ENCODE measurements around the gene CHAT. TPM values are rescaled to one million over a fixed set of nuclear protein-coding genes. Genes with fewer than 3 reads are reported as not detected.

Gene CHAT
- total RNA-seq, 1 experiment from 2014 or later, result not detected

DNA sequence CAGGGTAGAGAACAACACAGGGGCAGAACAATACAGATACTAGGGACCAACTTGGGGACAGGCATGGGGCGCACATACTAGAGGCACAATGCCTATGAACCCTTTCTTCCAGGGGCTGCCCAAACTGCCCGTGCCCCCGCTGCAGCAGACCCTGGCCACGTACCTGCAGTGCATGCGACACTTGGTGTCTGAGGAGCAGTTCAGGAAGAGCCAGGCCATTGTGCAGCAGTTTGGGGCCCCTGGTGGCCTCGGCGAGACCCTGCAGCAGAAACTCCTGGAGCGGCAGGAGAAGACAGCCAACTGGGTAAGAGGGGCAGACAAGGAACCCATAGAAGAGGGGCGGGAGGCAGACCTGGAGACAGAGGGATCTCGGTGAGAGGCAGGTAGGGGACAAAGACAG, 5.8 kb downstream of the CHAT start:
- Histone ChIP-seq H4K5ac (ENCODE audit: insufficient read length, low read depth, low read length) (no peak overlapping the region), H2BK20ac (ENCODE audit: low read depth, low read length, poor library complexity, severe bottlenecking) (no peak overlapping the region), H3K9ac (ENCODE audit: extremely low read depth, insufficient read length, low read length) (no peak overlapping the region), H4K8ac (replicated peaks; ENCODE audit: insufficient read length, low read depth, low read length) (no peak overlapping the region), H3K23ac (ENCODE audit: insufficient read length, low read depth, low read length) (no peak overlapping the region), H4K20me1 (ENCODE audit: control insufficient read depth, insufficient read depth, insufficient read length) (no peaks in the 10 kb centered on the region), H3K56ac (ENCODE audit: insufficient read length, low read depth, low read length) (no peak overlapping the region), H3K9me3 (ENCODE audit: control insufficient read depth, low read depth, low read length) (no peaks in the 10 kb centered on the region), H2AFZ (ENCODE audit: low read length) (no peak overlapping the region), H3K4ac (ENCODE audit: low read depth, low read length) (no peak overlapping the region), H3K14ac (ENCODE audit: insufficient read depth, low read length) (no peak overlapping the region), H3K79me1 (ENCODE audit: insufficient read depth, low read depth, low read length, poor library complexity, severe bottlenecking) (no peaks in the 10 kb centered on the region), H2BK120ac (ENCODE audit: low read depth, low read length, poor library complexity, severe bottlenecking) (no peak overlapping the region), H2BK5ac (ENCODE audit: insufficient read length, low read length) (no peak overlapping the region), H3K18ac (ENCODE audit: insufficient read length, low read depth, low read length) (no peak overlapping the region), H2AK5ac (ENCODE audit: insufficient read length, low read length) (no peak overlapping the region), H2BK15ac (ENCODE audit: low read depth, low read length) (no peak overlapping the region), H3K4me2 (ENCODE audit: insufficient read depth, insufficient read length, low read length) (no peak overlapping the region), H2BK12ac (ENCODE audit: insufficient read length, low read depth, low read length) (no peak overlapping the region), H3K4me1 (ENCODE audit: insufficient read depth, low read length) (no peaks in the 10 kb centered on the region), H3K27me3 (ENCODE audit: insufficient read depth, low read length) (peaks cover 26% of the 10 kb centered on the region), H3K27ac (ENCODE audit: insufficient read length, low read depth, low read length) (no peak overlapping the region), H3K79me2 (ENCODE audit: insufficient read depth, low read length) (no peaks in the 10 kb centered on the region), H3K23me2 (ENCODE audit: insufficient read length, low read depth, low read length, poor library complexity, severe bottlenecking) (no peaks in the 10 kb centered on the region), H3T11ph (ENCODE audit: low read length) (no peak overlapping the region), H4K91ac (ENCODE audit: insufficient read length, low read depth, low read length) (no peak overlapping the region)
- Mint-ChIP-seq H3K27me3 (ENCODE audit: low read depth) (peaks cover 88% of the 10 kb centered on the region), H3K9me3 (no peaks in the 10 kb centered on the region), H3K27ac (no peak overlapping the region), H3K4me1 (peaks cover 4 to 14% of the 10 kb centered on the region in 2 experiments), H3K36me3 (ENCODE audit: insufficient read depth in 1 of 3, low read depth in 3 of 3) (no peaks in the 10 kb centered on the region), H3K4me3 (no peak overlapping the region)
- DNase-seq, result peak; percentile 71
- WGBS (ENCODE audit: extremely low coverage, insufficient read length, low lambda C conversion rate), result no CpG with 5 or more reads among the region's 10 CpGs
- TF ChIP-seq, protein P1, sequence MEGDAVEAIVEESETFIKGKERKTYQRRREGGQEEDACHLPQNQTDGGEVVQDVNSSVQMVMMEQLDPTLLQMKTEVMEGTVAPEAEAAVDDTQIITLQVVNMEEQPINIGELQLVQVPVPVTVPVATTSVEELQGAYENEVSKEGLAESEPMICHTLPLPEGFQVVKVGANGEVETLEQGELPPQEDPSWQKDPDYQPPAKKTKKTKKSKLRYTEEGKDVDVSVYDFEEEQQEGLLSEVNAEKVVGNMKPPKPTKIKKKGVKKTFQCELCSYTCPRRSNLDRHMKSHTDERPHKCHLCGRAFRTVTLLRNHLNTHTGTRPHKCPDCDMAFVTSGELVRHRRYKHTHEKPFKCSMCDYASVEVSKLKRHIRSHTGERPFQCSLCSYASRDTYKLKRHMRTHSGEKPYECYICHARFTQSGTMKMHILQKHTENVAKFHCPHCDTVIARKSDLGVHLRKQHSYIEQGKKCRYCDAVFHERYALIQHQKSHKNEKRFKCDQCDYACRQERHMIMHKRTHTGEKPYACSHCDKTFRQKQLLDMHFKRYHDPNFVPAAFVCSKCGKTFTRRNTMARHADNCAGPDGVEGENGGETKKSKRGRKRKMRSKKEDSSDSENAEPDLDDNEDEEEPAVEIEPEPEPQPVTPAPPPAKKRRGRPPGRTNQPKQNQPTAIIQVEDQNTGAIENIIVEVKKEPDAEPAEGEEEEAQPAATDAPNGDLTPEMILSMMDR (conservative IDR thresholded peaks at IDR 0.05), result peak; percentile 51
